COLO668 (cell line): ENCODE data around the gene CIC.
A peak's percentile ranks its signal among the peaks of the same experiment; 100 is the strongest.

Experiments used
- DNase-seq: peaks from one replicate; lab custom pipeline; 2025; ENCODE audit not compliant: unreplicated experiment; lab: John Stamatoyannopoulos, UW

CIC gene

DNA sequence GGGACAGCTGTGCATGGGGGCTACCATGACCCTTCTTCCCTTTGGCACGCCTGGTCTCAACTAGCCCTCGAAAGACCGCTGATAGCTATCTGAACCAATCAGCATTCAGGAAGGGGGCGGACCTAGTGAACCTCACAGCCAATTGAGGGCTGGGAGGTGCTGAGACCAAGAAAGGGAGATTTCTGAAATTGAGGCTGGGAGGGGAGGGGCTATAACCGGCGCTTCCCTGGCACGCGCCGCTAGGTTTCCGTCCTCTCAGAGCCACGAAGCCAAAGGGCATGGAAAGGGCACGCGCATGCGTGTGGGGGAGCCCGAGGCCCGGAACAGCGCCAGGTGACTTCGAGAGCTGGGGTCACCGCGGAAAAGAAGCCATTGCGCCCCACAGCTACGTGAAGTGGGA, 37.6 kb downstream of the CIC start:
- no peak for DNase-seq

DNA sequence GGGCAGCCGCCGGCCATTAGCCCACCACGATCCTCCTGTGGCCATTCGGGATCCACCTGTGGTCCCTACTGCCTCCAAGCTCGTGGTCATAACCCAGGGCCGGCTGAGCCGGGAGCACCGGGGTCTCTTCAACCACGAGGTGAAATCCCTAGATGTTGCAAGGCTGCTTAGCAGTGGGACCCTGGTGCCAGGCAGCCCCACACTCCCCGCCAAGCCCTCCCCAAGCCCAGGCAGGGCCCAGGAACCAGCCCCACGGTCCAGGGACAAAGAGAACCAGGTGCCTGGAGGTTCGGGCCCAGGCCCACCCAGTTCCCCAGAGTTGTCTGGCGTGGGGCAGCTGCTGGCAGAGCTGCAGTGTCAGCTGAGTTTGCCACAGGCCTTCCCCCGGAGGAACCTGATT, 40.6 kb downstream of the CIC start:
- DNase-seq, result no peak

- peak; percentile 11 for DNase-seq
These were observed 42.6 kb downstream of the CIC start for GRCh38 chr19:42311657-42312056.

DNA sequence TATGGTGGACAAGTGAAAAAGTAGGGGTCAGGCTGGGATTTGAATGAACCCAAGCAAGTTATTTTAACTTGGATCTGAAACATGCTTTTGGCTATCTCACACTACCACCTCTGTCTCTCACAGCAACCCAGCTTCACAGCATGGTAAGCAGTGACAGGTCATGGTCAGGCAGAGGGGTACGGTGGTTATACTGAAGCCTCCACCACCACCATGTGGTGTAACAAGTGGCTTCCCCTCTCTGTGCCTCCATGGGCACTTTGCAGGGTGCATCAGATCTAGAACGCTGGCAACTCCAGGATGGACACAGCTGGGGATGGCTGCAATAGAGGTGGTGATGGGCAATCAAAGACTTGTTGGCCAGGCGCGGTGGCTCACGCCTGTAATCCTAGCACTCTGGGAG, 43.3 kb downstream of the CIC start:
- no peak for DNase-seq

GRCh38 chr19:42313096-42313839, 44.2 kb downstream of the CIC start, which contains the start of gene TMEM145:
TSS of gene TMEM145 (plus strand) at chr19:42313309. CDS start at chr19:42313377, 68 bp downstream.
- DNase-seq, result peak; percentile 83

- DNase-seq, result no peak
These were observed 45.0 kb downstream of the CIC start for GRCh38 chr19:42313840-42314755.

GRCh38 chr19:42315024-42315423, 46.0 kb downstream of the CIC start:
- no peak for DNase-seq

DNA sequence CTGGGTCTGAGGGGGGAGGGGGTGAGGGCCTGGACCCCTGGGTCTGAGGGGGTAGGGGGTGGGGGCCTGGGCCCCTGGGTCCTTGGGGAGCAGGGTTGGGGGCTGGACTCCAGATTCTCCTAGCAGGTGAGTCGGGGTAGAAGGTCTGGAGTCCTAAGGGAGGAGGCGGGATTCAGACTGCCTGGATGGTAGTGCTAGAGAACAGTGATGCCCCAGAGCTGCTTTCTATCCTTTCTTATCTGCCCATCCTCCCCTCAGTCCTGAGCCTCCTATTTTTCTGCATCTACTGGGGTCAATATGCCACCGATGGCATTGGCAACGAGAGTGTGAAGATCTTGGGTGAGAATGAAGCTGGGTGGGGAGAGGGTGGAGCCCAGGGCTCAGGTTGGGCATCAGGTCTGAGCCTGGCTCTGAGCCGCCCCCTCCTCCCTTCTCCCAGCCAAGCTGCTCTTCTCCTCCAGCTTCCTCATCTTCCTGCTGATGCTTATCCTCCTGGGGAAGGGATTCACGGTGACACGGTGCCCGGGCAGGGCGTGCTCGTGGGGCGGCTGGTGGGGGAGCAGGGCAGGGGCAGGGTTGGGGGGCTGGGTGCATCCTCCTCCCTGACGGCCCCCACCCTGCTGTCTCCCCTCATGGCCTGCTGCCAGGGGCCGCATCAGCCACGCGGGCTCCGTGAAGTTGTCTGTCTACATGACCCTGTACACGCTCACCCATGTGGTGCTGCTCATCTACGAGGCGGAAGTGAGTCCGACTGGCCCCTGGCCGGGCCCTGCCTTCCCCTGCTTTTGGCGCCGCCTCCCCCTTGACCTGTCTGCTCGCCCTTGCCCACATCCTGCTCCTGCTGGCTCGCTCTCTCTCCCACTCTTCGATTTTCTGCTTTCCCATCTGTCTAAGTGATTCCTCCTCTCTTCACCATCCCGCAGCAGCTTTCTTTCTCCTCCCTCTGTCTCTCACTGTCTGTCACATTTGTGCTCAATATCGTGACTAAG, 47.5 kb downstream of the CIC start:
- peak; percentile 42 for DNase-seq

DNA sequence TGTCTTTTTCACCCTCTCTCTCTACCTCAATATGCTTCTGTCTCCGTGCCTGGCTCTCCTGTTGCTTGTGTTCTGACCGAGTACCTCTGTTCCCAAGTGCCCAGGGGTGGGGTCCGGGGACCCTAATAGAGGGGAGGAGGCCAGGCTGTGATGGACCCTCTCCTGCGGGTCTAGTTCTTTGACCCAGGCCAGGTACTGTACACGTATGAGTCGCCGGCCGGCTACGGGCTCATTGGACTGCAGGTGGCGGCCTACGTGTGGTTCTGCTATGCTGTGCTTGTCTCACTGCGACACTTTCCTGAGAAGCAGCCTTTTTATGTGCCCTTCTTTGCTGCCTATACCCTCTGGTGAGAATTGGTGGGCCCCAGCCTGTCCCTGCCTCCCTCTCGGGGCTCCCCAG, 48.5 kb downstream of the CIC start:
- DNase-seq, result no peak

- no peak for DNase-seq
These were observed 53.3 kb downstream of the CIC start for GRCh38 chr19:42322305-42322704.

GRCh38 chr19:42323473-42323851, 54.4 kb downstream of the CIC start:
- peak; percentile 29 for DNase-seq

- peak; percentile 23 for DNase-seq
These were observed 55.0 kb downstream of the CIC start for GRCh38 chr19:42323852-42324654.

DNA sequence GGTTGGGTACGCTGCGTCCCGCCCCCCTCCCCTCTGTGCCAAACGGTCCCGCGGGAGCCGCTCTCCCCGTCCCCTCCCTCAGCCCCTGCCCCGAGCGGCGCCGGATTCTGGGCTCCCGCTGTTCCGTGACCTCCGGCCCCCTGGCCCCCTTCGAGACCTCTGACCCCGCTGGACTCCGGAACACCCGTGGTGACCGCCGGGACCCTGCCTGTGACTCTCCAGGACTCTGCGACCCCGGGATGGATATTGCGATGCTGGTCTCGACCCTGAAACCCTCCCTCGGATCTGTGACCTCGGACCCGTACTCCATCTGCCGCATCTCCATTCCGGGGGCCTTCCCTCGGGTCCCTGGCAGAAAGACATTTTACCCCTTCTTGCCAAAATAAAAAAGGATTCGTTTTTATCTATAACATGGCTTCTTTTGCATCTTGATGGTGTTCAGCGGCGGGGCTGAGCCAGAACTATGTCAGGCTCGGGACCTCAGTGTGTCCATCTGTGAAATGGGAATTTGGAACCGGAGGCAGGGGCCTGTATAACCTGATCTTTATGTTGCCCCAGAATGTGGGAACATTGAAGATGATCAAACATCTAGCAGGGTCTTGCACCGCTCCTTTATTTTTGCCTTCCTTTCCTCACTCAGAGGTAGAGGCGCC, 55.7 kb downstream of the CIC start:
- no peak for DNase-seq

DNA sequence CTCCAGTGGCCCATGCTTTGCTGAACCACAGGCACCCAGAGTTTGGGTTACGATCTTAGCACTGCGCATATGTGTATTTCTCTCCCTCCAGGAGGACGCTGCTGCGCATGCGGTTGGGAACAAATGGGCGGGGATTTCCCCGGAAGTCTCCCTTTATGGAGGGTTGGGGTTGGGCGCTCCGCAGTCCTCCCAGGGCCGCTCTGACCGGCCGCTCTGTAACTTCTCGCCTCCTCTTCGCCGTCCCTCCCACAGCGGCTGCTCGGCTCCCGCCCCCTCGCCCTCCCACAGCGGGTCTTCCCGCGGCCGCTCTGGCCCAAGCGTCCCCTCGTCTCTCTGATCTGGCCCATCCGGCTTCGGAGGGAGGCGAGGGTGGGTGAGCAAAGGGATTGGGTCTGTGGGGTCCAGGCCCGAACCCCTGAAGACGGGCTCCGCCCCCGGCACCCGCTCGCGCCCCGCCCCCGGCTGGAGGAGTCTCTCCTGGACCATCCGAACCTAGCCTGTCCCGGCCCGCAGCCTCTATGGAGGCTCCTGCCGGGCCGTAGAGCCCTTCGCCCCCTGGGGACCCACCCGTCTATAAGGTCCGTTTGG, 56.4 kb downstream of the CIC start, which contains the start of gene MEGF8:
MEGF8 (plus strand) TSS at position 328 of the 588 bp plus-strand sequence. CDS start 609 bp downstream, outside the sequence.
- peak; percentile 98 for DNase-seq

- DNase-seq, result peak; percentile 51
These were observed 57.1 kb downstream of the CIC start for GRCh38 chr19:42325896-42326771.

- no peak for DNase-seq
These were observed 57.9 kb downstream of the CIC start for GRCh38 chr19:42326969-42327368.

DNA sequence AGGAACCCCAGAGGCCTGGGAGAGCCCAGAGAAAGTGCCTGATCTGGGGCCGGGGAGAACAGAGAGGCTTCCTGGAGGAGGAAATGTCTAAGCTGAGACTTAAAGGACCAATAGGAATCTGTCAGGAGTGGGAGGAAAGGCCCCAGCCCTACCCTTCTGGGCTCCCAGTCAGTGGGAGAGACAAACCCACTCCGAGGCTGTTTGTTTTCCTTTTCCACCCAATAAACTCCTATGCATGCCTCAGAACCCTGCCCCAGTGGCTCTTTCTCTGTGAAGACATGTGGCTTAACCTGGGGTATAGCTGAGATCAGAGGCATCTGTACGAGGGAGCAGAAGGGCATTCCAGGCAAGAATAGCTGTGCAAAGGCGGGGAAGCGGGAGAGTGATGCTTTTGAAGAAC, 58.3 kb downstream of the CIC start:
- DNase-seq, result no peak

DNA sequence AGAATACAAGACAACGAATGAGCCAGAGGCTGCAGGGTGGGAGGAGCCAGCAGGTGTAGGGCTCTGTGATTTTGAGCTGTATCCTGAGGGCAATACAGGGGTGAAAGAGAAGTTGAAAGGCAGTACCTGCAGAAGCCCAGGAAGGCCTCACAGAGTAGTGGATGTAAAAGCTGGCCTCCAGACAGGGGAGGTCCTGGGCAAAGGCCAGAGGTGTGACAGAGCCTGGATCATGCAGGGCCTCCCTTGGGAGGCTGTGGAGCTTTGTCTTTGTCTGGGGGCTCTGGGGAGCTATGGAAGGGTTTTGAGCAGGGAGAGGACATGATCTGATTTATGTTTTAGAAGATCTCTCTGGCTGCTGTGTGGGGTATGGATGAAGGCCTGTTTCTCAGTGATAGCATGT, 59.1 kb downstream of the CIC start:
- no peak for DNase-seq
